ENCODE data around the gene MAN1C1.

DNA sequence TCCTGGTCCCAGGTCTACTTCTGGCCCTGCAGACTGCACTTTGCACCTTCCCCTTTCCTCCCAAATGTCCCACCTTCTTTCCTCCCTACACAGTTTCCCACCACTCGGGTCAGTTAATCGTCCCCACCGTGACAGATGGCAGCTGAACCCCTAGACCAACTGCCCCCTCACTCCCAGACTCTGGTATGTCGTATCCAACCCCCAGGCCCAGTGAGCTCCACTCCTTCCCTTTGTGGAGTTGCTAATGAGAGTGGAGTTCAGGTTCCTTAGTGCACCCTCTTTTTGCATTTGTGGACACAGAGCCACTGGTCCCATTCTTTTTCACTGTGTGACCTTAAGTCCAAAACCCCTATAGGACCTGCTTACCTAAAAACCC, 1.8 kb downstream of the MAN1C1 start:
- TF ChIP-seq, protein P1, sequence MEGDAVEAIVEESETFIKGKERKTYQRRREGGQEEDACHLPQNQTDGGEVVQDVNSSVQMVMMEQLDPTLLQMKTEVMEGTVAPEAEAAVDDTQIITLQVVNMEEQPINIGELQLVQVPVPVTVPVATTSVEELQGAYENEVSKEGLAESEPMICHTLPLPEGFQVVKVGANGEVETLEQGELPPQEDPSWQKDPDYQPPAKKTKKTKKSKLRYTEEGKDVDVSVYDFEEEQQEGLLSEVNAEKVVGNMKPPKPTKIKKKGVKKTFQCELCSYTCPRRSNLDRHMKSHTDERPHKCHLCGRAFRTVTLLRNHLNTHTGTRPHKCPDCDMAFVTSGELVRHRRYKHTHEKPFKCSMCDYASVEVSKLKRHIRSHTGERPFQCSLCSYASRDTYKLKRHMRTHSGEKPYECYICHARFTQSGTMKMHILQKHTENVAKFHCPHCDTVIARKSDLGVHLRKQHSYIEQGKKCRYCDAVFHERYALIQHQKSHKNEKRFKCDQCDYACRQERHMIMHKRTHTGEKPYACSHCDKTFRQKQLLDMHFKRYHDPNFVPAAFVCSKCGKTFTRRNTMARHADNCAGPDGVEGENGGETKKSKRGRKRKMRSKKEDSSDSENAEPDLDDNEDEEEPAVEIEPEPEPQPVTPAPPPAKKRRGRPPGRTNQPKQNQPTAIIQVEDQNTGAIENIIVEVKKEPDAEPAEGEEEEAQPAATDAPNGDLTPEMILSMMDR (IDR thresholded peaks at IDR 0.05) = no peak
- TF ChIP-seq EZH2 (IDR thresholded peaks at IDR 0.05) = no peak
- no peak for TF ChIP-seq EZH2phosphoT487 (IDR thresholded peaks at IDR 0.05)

All from neural progenitor cell (in vitro differentiated cells).